A673 (cell line): ENCODE measurements around the gene RUNDC3A. TPM values are rescaled to one million over a fixed set of nuclear protein-coding genes. Genes with fewer than 3 reads are reported as not detected.

Experiments used
- BruUV-seq: library from RNA; stranded (reverse); fragments of 400-500 nt; replicated peaks from 2 replicates; lab custom pipeline; 2021; lab: Mats Ljungman, UMichigan
- CTCF ChIA-PET: fragments of 300-600 bp; sonication (Branson Sonifier 250); formaldehyde crosslinking; loops from one replicate; lab custom pipeline; 2022; ENCODE audit warnings: antibody characterized with exemption; lab: Charles Lee
- POLR2A ChIA-PET: fragments of 300-600 bp; sonication (Branson Sonifier 250); formaldehyde crosslinking; loops from one replicate; lab custom pipeline; 2022; ENCODE audit warnings: antibody characterized with exemption; ENCODE audit not compliant: low non-redundant PET; lab: Charles Lee
- DNase-seq: peaks from one replicate; pipeline ENCODE4 v3.0.0-alpha.2; 2015; ENCODE audit warnings: low spot score
- H3K27ac ChIP-seq: fragments of 200-600 bp; sonication (generic); 2 replicates; pipeline ENCODE4 v1.5.1; 2016; ENCODE audit warnings: mixed run types, low read depth, mild to moderate bottlenecking, mixed read lengths, antibody characterized with exemption, low read length; ENCODE audit not compliant: poor library complexity, severe bottlenecking
- H3K27me3 ChIP-seq: fragments of 200-600 bp; sonication (generic); replicated peaks from 2 replicates; pipeline ENCODE4 v1.6.1; 2017; ENCODE audit warnings: mixed run types, low read depth, mild to moderate bottlenecking, mixed read lengths, antibody characterized with exemption, low read length; ENCODE audit not compliant: insufficient read depth, poor library complexity
- H3K36me3 ChIP-seq: fragments of 200-600 bp; sonication (generic); 2 replicates; pipeline ENCODE4 v1.6.1; 2016; ENCODE audit warnings: mixed run types, mild to moderate bottlenecking, mixed read lengths, antibody characterized with exemption, low read length; ENCODE audit not compliant: insufficient read depth, poor library complexity, severe bottlenecking
- H3K4me1 ChIP-seq: fragments of 200-600 bp; sonication (generic); 2 replicates; pipeline ENCODE4 v1.6.1; 2017; ENCODE audit warnings: mixed run types, mild to moderate bottlenecking, mixed read lengths, antibody characterized with exemption, low read length; ENCODE audit not compliant: insufficient read depth, poor library complexity, severe bottlenecking
- H3K4me3 ChIP-seq: fragments of 200-600 bp; sonication (generic); 2 replicates; pipeline ENCODE4 v1.5.1; 2016; ENCODE audit warnings: low read depth, mixed run types, mild to moderate bottlenecking, mixed read lengths, low read length; ENCODE audit not compliant: poor library complexity, severe bottlenecking
- H3K9me3 ChIP-seq: fragments of 200-600 bp; sonication (generic); 2 replicates; pipeline ENCODE4 v1.6.1; 2016; ENCODE audit warnings: mixed run types, low read depth, mild to moderate bottlenecking, mixed read lengths, antibody characterized with exemption, low read length; ENCODE audit not compliant: poor library complexity, severe bottlenecking
- CTCF ChIP-seq: fragments of 300-800, 200-600 bp; sonication (generic); conservative IDR thresholded peaks from 2 replicates; pipeline ENCODE4 v1.5.1; 2017; ENCODE audit warnings: low read depth, mild to moderate bottlenecking, antibody characterized with exemption, low read length, moderate library complexity, mixed read lengths
- EZH2 ChIP-seq: fragments of 200-600 bp; sonication (generic); IDR thresholded peaks from 2 replicates; pipeline ENCODE4 v1.6.1; 2017; ENCODE audit warnings: borderline replicate concordance, low read depth, mild to moderate bottlenecking, mixed read lengths, antibody characterized with exemption, low read length; ENCODE audit not compliant: poor library complexity, severe bottlenecking
- intact Hi-C: fragments of 100-400 bp; cut with micrococcal nuclease; formaldehyde crosslinking; loops from one replicate; pipeline ENCODE4 v1.10.0; 2022; ENCODE audit not compliant: unreplicated experiment
- total RNA-seq: library from RNA; stranded (reverse); gene quantifications from 2 replicates; pipeline ENCODE4 v1.2.3, GENCODE V29; 2021

Gene RUNDC3A
- total RNA-seq, 1 experiment from 2014 or later: 0.56 TPM

- Histone ChIP-seq H3K9me3 (no peaks in the 10 kb centered on the region), H3K4me1 (no peaks in the 10 kb centered on the region), H3K36me3 (no peaks in the 10 kb centered on the region), H3K4me3 (no peak overlapping the region), H3K27me3 (peaks cover 16% of the 10 kb centered on the region), H3K27ac (no peak overlapping the region)
- intact Hi-C loops: no loop called here
- no TSS peak for BruUV-seq
- no peak for DNase-seq
- TF ChIP-seq CTCF (no peak), EZH2 (no peak)
- POLR2A ChIA-PET: no interaction called here
- CTCF ChIA-PET: no interaction called here
Observed at GRCh38 chr17:44311562-44312181, 3.3 kb downstream of the RUNDC3A start.

- BruUV-seq: no TSS peak
- ChIA-PET POLR2A (no interaction called here), CTCF (no interaction called here)
- Histone ChIP-seq H3K9me3 (no peaks in the 10 kb centered on the region), H3K4me3 (no peak overlapping the region), H3K27me3 (peaks cover 12% of the 10 kb centered on the region), H3K36me3 (no peaks in the 10 kb centered on the region), H3K27ac (no peak overlapping the region), H3K4me1 (no peaks in the 10 kb centered on the region)
- intact Hi-C loops: no loop called here
- no peak for DNase-seq
- TF ChIP-seq CTCF (no peak), EZH2 (no peak)
Observed at GRCh38 chr17:44312396-44313104, 4.1 kb downstream of the RUNDC3A start.

GRCh38 chr17:44314031-44314430 lies 5.6 kb downstream of the RUNDC3A start:
- Histone ChIP-seq H3K27me3 (peaks cover 12% of the 10 kb centered on the region), H3K9me3 (no peaks in the 10 kb centered on the region), H3K4me1 (no peaks in the 10 kb centered on the region), H3K27ac (no peak overlapping the region), H3K4me3 (no peak overlapping the region), H3K36me3 (no peaks in the 10 kb centered on the region)
- ChIA-PET POLR2A (no interaction called here), CTCF (no interaction called here)
- intact Hi-C loops: no loop called here
- no TSS peak for BruUV-seq
- no peak for TF ChIP-seq CTCF
- TF ChIP-seq EZH2: no peak
- DNase-seq: no peak
